Fibroblast of the aortic adventitia (primary cell): ENCODE measurements around the gene TFF2. TPM values are rescaled to one million over a fixed set of nuclear protein-coding genes. Genes with fewer than 3 reads are reported as not detected.

Experiments
- DNase-seq: peaks from one replicate; pipeline ENCODE4 v3.0.0-alpha.2; 2010; ENCODE audit warnings: low read depth
- H3K4me3 ChIP-seq: 2 replicates; pipeline ENCODE4 v1.5.1; 2011; ENCODE audit warnings: low read depth, mild to moderate bottlenecking, control low read depth, low read length, moderate library complexity
- total RNA-seq: library from RNA; depleted of rRNA; stranded (reverse); fragments of >200 nt; gene quantifications from 2 replicates; pipeline ENCODE4 v1.2.3, GENCODE V29; 2012; ENCODE audit warnings: low replicate concordance
- TF ChIP-seq, protein P1 (sequence below): IDR thresholded peaks from 2 replicates; pipeline ENCODE4 v1.5.1; 2011; ENCODE audit warnings: mild to moderate bottlenecking, low read length, control low read depth, inconsistent platforms; ENCODE audit not compliant: insufficient read depth

TFF2 gene
- total RNA-seq, 1 donor, result not detected

GRCh38 chr21:42366292-42367010 is 15.7 kb upstream of the TFF2 start, which contains the start of gene TFF1:
TSS of gene TFF1 (minus strand) at chr21:42366535. CDS start at chr21:42366495, 40 bp downstream.
- no peak within 1 kb of the TSS for H3K4me3 ChIP-seq
- no peak for DNase-seq
- TF ChIP-seq, protein P1, sequence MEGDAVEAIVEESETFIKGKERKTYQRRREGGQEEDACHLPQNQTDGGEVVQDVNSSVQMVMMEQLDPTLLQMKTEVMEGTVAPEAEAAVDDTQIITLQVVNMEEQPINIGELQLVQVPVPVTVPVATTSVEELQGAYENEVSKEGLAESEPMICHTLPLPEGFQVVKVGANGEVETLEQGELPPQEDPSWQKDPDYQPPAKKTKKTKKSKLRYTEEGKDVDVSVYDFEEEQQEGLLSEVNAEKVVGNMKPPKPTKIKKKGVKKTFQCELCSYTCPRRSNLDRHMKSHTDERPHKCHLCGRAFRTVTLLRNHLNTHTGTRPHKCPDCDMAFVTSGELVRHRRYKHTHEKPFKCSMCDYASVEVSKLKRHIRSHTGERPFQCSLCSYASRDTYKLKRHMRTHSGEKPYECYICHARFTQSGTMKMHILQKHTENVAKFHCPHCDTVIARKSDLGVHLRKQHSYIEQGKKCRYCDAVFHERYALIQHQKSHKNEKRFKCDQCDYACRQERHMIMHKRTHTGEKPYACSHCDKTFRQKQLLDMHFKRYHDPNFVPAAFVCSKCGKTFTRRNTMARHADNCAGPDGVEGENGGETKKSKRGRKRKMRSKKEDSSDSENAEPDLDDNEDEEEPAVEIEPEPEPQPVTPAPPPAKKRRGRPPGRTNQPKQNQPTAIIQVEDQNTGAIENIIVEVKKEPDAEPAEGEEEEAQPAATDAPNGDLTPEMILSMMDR, result no peak

DNA sequence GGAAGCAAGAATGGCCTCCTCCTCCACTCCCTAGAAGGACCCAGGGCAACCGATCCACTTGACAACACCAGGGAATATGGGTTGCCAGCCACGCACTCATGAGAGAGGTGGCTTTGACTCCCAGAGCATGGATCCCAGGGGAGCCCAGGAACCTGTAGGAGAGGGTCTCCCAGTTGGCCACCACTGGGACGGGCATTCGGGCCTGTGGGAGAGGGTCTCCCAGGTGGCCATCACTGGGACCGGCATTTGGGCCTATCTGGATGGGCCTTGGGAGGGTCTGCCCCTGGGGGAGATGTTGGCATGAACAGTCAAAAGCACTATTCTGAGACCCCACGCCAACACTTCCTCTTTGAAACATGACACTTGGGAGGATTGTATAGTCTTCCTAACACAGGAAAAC is 15.0 kb upstream of the TFF2 start:
- TF ChIP-seq, protein P1, result no peak
- no peak overlapping the region for H3K4me3 ChIP-seq
- no peak for DNase-seq

GRCh38 chr21:42364304-42364865 is 13.6 kb upstream of the TFF2 start:
- no peak for DNase-seq
- TF ChIP-seq, protein P1, result no peak
- no peak overlapping the region for H3K4me3 ChIP-seq

DNA sequence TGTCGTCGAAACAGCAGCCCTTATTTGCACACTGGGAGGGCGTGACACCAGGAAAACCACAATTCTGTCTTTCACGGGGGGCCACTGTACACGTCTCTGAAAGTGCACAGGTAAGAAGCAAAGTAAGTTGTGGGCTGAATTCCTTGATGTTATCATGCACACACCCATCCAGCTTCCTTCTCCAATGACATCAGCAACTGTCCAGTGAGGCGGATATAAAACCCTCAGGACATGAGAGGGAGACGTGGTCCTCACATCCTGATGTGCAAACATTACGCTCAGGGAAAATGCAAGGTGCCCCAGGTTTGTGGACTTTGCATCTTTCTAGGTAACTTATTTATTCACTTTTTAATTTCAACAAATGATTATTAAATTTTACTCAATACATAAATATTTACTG is 12.5 kb upstream of the TFF2 start:
- DNase-seq, result no peak
- TF ChIP-seq, protein P1, result no peak
- no peak overlapping the region for H3K4me3 ChIP-seq

DNA sequence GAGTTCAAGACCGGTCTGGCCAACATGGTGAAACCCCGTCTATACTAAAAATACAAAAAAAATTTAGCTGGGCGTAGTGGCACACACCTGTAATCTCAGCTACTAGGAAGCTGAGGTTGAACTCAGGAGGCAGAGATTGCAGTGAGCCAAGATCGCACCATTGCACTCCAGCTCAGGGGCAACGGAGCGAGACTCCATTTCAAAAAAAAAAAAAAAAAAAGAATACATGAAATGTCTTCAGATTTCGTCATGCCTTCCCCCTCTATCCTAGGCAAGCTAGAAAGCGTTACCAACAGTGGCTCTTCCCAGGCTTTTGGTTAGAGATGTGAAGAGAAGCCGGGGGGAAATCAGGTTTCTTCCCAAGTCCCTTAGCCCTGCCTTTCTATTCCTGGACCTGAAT is 11.9 kb upstream of the TFF2 start:
- H3K4me3 ChIP-seq, result no peak overlapping the region
- TF ChIP-seq, protein P1, result no peak
- no peak for DNase-seq

- no peak for DNase-seq
- no peak overlapping the region for H3K4me3 ChIP-seq
- TF ChIP-seq, protein P1, result no peak
These were observed 11.4 kb upstream of the TFF2 start for GRCh38 chr21:42362198-42362597.
